AG04449 (cell line): Measurements from ENCODE around the gene LPIN1.

Experiments used
- CTCF ChIA-PET: fragments of 350-600 bp; formaldehyde crosslinking; extraction: SDS; loops from one replicate; lab custom pipeline; 2021; ENCODE audit warnings: antibody characterized with exemption; lab: Yijun Ruan, JAX
- POLR2A ChIA-PET: fragments of 400-600, 350-600 bp; formaldehyde crosslinking; extraction: SDS; loops from one replicate; lab custom pipeline; 2020; ENCODE audit warnings: antibody characterized with exemption, inconsistent platforms; lab: Yijun Ruan, JAX
- DNase-seq: peaks from one replicate; pipeline ENCODE4 v3.0.0-alpha.2; 2010; ENCODE audit warnings: low read depth, low spot score
- H3K4me3 ChIP-seq: 2 replicates; pipeline ENCODE4 v1.5.1; 2011; ENCODE audit warnings: low read depth, mild to moderate bottlenecking, control low read depth, low read length
- TF ChIP-seq, protein P1 (sequence below): IDR thresholded peaks from one replicate; pipeline ENCODE4 v1.5.1; 2011; ENCODE audit warnings: mild to moderate bottlenecking, moderate library complexity, low read length, control low read depth, inconsistent platforms; ENCODE audit not compliant: insufficient read depth; ENCODE audit errors: missing control alignments

The LPIN1 gene

DNA sequence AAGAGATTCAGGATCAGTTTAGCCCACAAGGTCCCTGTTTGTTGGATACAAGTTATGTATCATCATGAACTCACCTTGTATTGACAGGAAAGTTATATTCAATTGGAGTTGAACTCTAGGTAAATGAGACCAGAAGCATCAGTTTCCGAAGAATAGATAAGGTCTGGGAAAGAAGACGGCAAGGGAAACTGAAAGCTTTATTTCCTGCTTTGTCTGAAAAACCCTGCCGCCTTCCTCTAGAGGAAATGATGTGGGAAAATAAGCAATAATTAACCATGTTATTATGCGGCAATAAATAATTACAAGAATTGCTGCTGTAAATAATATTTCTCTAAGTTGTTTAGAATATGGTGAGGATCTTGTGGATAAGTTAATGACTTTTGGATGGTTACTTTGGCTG, 32.0 kb downstream of the LPIN1 start:
- ChIA-PET POLR2A (no interaction called here), CTCF (interaction anchor here (5.8 to 10.8 kb wide), 4 partner anchors 12 to 88 kb away, joined by 65 to 508 read pairs (median 269); partner anchors contain the start of gene LPIN1)
- TF ChIP-seq, protein P1, sequence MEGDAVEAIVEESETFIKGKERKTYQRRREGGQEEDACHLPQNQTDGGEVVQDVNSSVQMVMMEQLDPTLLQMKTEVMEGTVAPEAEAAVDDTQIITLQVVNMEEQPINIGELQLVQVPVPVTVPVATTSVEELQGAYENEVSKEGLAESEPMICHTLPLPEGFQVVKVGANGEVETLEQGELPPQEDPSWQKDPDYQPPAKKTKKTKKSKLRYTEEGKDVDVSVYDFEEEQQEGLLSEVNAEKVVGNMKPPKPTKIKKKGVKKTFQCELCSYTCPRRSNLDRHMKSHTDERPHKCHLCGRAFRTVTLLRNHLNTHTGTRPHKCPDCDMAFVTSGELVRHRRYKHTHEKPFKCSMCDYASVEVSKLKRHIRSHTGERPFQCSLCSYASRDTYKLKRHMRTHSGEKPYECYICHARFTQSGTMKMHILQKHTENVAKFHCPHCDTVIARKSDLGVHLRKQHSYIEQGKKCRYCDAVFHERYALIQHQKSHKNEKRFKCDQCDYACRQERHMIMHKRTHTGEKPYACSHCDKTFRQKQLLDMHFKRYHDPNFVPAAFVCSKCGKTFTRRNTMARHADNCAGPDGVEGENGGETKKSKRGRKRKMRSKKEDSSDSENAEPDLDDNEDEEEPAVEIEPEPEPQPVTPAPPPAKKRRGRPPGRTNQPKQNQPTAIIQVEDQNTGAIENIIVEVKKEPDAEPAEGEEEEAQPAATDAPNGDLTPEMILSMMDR: no peak
- no peak overlapping the region for H3K4me3 ChIP-seq
- no peak for DNase-seq

DNA sequence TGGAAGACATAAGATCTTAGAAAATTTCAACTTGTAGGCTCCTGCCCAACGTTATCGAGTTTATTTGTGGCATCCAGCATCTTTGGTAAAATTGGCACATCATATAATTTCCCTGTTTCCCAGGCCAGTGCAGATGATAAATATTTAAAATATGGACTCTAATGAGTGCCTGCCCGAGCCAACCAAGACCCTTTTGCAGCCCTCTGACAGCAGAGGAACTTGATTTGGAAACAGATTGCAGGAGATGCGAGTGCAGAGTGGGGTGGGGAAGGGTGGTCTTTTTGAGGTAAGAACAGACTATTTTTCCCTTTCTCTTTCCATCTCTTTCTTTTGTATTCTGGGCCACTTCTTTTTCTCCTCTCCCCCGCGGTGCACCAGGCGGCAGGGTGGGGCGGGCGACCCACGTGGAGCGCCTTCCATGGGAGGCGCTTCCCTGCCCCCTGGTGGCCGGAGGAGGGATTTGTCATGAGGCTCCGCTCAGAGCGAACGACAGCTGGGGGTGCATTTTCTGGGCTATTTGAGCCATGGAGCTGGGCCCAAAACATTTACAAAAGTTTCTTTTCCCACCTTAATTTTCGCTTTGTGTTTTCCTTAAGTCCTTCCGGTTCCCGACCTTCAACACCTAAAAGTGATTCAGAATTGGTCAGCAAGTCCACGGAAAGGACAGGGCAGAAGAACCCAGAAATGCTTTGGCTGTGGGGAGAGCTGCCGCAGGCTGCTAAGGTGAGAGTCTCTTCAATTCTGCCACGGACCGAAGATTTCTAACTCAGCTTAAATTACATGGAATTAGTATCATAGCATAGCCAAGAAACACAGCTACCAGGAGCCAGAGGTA, 32.7 kb downstream of the LPIN1 start:
- CTCF ChIA-PET: interaction anchor here (0.6 to 10.8 kb wide), 22 partner anchors 11 to 1227 kb away, joined by 3 to 508 read pairs (median 4); partner anchors contain the start of gene LPIN1
- no peak overlapping the region for H3K4me3 ChIP-seq
- DNase-seq: no peak
- POLR2A ChIA-PET: no interaction called here
- TF ChIP-seq, protein P1: peak; percentile 93

DNA sequence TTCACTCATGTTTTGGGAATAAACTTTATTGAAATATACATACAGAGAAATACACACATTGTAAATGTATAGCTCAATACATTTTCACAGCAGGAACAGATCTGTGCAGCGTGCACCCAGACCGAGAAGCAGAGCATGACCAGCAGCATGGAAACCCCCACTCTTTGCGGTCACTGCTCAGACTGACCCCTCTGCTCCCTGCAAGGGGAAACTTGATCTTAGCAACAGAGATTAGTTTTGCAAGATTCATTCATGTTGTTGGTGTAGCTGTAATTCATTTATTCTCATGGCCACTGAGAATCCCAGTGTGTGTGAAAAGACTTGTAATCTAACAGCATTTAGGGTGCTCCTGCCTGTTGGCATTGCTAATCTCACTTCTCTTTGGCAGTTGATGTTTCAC, 35.2 kb downstream of the LPIN1 start:
- H3K4me3 ChIP-seq: no peak overlapping the region
- ChIA-PET POLR2A (no interaction called here), CTCF (interaction anchor here (0.8 to 10.8 kb wide), 7 partner anchors 9 to 935 kb away, joined by 3 to 508 read pairs (median 65); partner anchors contain the start of genes LPIN1 and TRIB2)
- TF ChIP-seq, protein P1: no peak
- DNase-seq: no peak

DNA sequence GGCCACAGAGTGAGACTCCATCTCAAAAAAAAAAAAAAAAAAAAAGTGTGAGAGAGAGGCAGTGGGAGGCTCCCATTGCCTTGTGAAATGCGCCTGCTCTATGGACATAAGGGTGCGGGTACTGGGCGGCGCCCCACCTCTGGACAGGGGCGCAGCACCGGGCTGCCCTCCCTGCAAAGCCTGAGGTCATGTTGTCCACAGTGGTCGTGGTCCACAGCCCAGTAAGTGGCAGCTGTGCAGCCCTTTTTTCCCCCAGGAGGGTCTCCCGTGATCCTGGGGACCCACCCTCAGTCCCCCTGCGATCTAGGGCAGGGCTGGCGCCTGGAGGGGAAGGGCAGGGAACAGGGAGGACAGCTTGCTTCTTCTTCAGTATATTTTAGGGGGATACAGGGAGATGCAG, 37.8 kb downstream of the LPIN1 start:
- TF ChIP-seq, protein P1: no peak
- ChIA-PET POLR2A (no interaction called here), CTCF (interaction anchor here (0.6 to 10.8 kb wide), 26 partner anchors 8 to 1223 kb away, joined by 3 to 508 read pairs (median 4); partner anchors contain the start of gene LPIN1)
- no peak for DNase-seq
- H3K4me3 ChIP-seq: no peak overlapping the region

DNA sequence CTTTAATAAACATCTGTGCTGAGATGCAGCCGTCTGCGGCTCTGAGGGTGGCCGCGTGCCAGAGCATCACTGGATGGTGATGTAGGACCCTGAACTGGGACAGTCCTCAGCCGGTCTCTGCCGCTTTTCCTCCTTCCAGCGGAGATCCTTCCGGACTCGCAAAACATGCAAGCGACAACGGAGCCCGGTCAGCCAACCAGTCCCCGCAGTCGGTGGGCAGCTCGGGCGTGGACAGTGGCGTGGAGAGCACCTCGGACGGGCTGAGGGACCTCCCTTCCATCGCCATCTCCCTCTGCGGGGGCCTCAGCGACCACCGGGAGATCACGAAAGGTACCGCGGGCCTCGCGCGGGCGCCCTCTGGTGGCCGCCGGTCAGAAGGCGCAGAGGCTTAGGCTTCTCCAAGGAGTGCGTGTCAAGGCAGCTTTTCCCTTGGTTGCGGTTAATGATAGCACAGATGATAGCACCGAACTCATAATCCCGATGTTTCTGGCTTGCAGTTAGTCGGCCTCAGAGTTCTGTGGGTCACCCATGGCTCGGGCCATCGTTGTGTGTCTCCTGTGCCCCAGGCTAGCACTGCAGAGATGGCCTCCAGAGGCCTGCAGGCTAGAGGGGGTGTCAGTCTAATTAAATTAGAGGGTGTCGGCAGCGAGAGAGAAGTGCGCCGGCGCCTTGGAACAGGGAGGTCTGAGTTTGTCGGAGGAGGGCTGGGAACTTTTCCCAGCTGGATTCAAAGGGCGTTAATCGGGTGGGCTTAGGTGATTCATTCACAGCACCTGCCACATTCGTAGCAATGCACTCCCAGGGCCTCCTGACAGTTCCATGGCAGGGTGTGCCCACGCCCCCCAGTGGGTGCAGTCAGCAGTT, 38.5 kb downstream of the LPIN1 start:
- CTCF ChIA-PET: interaction anchor here (0.6 to 10.8 kb wide), 26 partner anchors 8 to 1222 kb away, joined by 3 to 508 read pairs (median 4); partner anchors contain the start of gene LPIN1
- POLR2A ChIA-PET: no interaction called here
- DNase-seq: no peak
- H3K4me3 ChIP-seq: peak overlapping the region; percentile 55
- TF ChIP-seq, protein P1: peak; percentile 91
